Liver (tissue), 9 donors: ENCODE data around the gene OR56B1. TPM values are rescaled to one million over a fixed set of nuclear protein-coding genes. Genes with fewer than 3 reads are reported as not detected.
"Not testable (repeated sequence)": the region's sequence is repeated elsewhere in the genome, so short reads cannot be mapped to it uniquely, and the experiment has no call there.

Experiments used
- DNase-seq: peaks from one replicate; pipeline ENCODE4 v3.0.0-alpha.2; 2017; ENCODE audit warnings: low spot score
- H3K27ac ChIP-seq, 2 donors: one replicate each; pipeline ENCODE4 v1.7.0; 2013; ENCODE audit warnings: inconsistent platforms in 2 of 2, low read length in 2 of 2, control low read depth in 1 of 2, low read depth in 1 of 2, mild to moderate bottlenecking in 1 of 2
- H3K27me3 ChIP-seq, 4 donors: one replicate each; pipeline versions ENCODE4 v1.6.1 to v1.7.0; 2013; ENCODE audit warnings: low read length in 3 of 4, inconsistent platforms in 1 of 4, mild to moderate bottlenecking in 1 of 4, moderate library complexity in 1 of 4; ENCODE audit not compliant: control insufficient read depth in 4 of 4, insufficient read depth in 4 of 4
- H3K36me3 ChIP-seq, 4 donors: one replicate each; pipeline versions ENCODE4 v1.6.1 to v1.7.0; 2013; ENCODE audit warnings: low read length in 3 of 4, mild to moderate bottlenecking in 3 of 4, low read depth in 1 of 4, moderate library complexity in 1 of 4; ENCODE audit not compliant: control insufficient read depth in 4 of 4, insufficient read depth in 3 of 4
- H3K4me1 ChIP-seq, 4 donors: one replicate each; pipeline versions ENCODE4 v1.6.1 to v1.7.0; 2013; ENCODE audit warnings: low read length in 3 of 4, mild to moderate bottlenecking in 3 of 4, moderate library complexity in 1 of 4; ENCODE audit not compliant: control insufficient read depth in 4 of 4, insufficient read depth in 4 of 4
- H3K4me3 ChIP-seq, 3 donors: one replicate each; pipeline versions ENCODE4 v1.6.1 to v1.7.0; 2013; ENCODE audit warnings: low read length in 3 of 3, control low read depth in 1 of 3, low read depth in 1 of 3, mild to moderate bottlenecking in 1 of 3
- H3K9ac ChIP-seq, 2 donors: one replicate each; pipeline ENCODE4 v1.7.0; 2013; ENCODE audit warnings: low read length in 2 of 2, mild to moderate bottlenecking in 2 of 2, moderate library complexity in 2 of 2, control low read depth in 1 of 2, low read depth in 1 of 2
- H3K9me3 ChIP-seq, 4 donors: one replicate each; pipeline versions ENCODE4 v1.6.1 to v1.7.0; 2013; ENCODE audit warnings: low read length in 3 of 4; ENCODE audit not compliant: control insufficient read depth in 4 of 4
- EGR1 ChIP-seq, 2 donors: IDR thresholded peaks; 2 replicates each; pipeline ENCODE4 v1.6.1; 2016 to 2018; ENCODE audit warnings: antibody characterized with exemption in 2 of 2, low read depth in 2 of 2
- FOXA1 ChIP-seq: IDR thresholded peaks from 2 replicates; pipeline ENCODE4 v1.6.1; 2016; ENCODE audit warnings: antibody characterized with exemption
- FOXA2 ChIP-seq: IDR thresholded peaks from 2 replicates; pipeline ENCODE4 v1.6.1; 2016; ENCODE audit warnings: antibody characterized with exemption
- GABPA ChIP-seq, 2 donors: IDR thresholded peaks in 1 of 2; conservative IDR thresholded peaks in 1 of 2; 2 replicates each; pipeline ENCODE4 v1.6.1; 2016; ENCODE audit warnings: antibody characterized with exemption in 2 of 2, mild to moderate bottlenecking in 1 of 2, moderate library complexity in 1 of 2
- HNF4A ChIP-seq, 2 donors: conservative IDR thresholded peaks; 2 replicates each; pipeline ENCODE4 v1.6.1; 2016; ENCODE audit warnings: antibody characterized with exemption in 2 of 2, mild to moderate bottlenecking in 2 of 2
- HNF4G ChIP-seq: IDR thresholded peaks from 2 replicates; pipeline ENCODE4 v1.6.1; 2016; ENCODE audit warnings: antibody characterized with exemption
- JUND ChIP-seq, 2 donors: IDR thresholded peaks; 2 replicates each; pipeline ENCODE4 v1.6.1; 2016; ENCODE audit warnings: antibody characterized with exemption in 2 of 2
- NR2F2 ChIP-seq: IDR thresholded peaks from 2 replicates; pipeline ENCODE4 v1.6.1; 2016; ENCODE audit warnings: antibody characterized with exemption
- RAD21 ChIP-seq, 2 donors: IDR thresholded peaks; 2 replicates each; pipeline ENCODE4 v1.6.1; 2016; ENCODE audit warnings: antibody characterized with exemption in 2 of 2, mild to moderate bottlenecking in 2 of 2
- SP1 ChIP-seq: IDR thresholded peaks from 2 replicates; pipeline ENCODE4 v1.6.1; 2018; ENCODE audit warnings: antibody characterized with exemption, mild to moderate bottlenecking
- TAF1 ChIP-seq: conservative IDR thresholded peaks from 2 replicates; pipeline ENCODE4 v1.6.1; 2016; ENCODE audit warnings: antibody characterized with exemption, mild to moderate bottlenecking
- YY1 ChIP-seq: IDR thresholded peaks from 2 replicates; pipeline ENCODE4 v1.6.1; 2016; ENCODE audit warnings: antibody characterized with exemption, mild to moderate bottlenecking
- WGBS: extraction: QIAGEN DNeasy Blood & Tissue Kit; methylation state at CpG from one replicate; pipeline ENCODE4 v1.1.7; 2013; 5-methylcytosine and 5-hydroxymethylcytosine counted together
- polyA plus RNA-seq, 2 donors: library from polyadenylated mRNA; stranded (reverse) in 1 of 2; unstranded in 1 of 2; fragments of 200-250 nt in 1 of 2; fragments of >200 nt in 1 of 2; fragmentation: Nextera tagmentation in 1 of 2; extraction: Ambion mirVana in 1 of 2; gene quantifications; one replicate each; pipeline versions ENCODE4 v1.2.1 to v1.2.3, GENCODE V29; 2013 to 2015
- total RNA-seq, 2 donors: library from RNA; depleted of rRNA; stranded (reverse); fragments of >200 nt; gene quantifications; one replicate each; pipeline ENCODE4 v1.2.3, GENCODE V29; 2014
- TF ChIP-seq, protein P1 (sequence below): IDR thresholded peaks from 2 replicates; pipeline ENCODE4 v1.6.1; 2016; ENCODE audit warnings: antibody characterized with exemption
- TF ChIP-seq, protein P2 (sequence below): IDR thresholded peaks from 2 replicates; pipeline ENCODE4 v1.6.1; 2016; ENCODE audit warnings: antibody characterized with exemption
- TF ChIP-seq, protein P3 (sequence below): IDR thresholded peaks from 2 replicates; pipeline ENCODE4 v1.6.1; 2016; ENCODE audit warnings: antibody characterized with exemption
- donor health status: healthy.
- donor health status: healthy.
- donor health status: healthy.
- donor health status: healthy.
- donor health status: healthy.

OR56B1 gene
- total and polyA plus RNA-seq, 4 donors = not detected

DNA sequence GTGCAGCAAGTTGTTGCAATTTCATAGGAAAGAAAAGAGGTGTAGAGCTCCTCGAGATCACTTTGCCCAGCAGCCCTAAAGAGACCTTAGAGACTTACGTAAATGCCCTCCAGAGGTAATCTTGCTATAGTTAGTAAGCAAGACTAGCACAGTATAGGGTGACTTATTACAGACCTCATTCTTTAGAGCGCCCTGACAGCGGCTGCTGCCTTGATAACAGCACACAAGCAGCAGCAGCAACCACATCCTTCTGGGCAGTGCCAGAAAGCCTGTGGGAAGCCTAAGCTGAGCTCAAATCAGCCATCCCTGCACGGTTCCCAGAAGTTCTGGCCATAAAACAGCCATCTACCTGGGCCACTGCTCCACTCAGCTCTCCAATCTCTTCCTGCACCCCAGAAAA lies 22.6 kb upstream of the OR56B1 start:
- Histone ChIP-seq H3K4me1 (no peaks in the 10 kb centered on the region), H3K4me3 (no peak overlapping the region), H3K9ac (no peak overlapping the region), H3K36me3 (peaks cover 0 to 5% (median 3%) of the 10 kb centered on the region in 4 donors), H3K27me3 (no peaks in the 10 kb centered on the region), H3K27ac (no peak overlapping the region), H3K9me3 (no peaks in the 10 kb centered on the region)
- TF ChIP-seq FOXA2 (no peak), RAD21 (IDR thresholded peaks at IDR 0.05) (no peak), NR2F2 (no peak)
- TF ChIP-seq, protein P1, sequence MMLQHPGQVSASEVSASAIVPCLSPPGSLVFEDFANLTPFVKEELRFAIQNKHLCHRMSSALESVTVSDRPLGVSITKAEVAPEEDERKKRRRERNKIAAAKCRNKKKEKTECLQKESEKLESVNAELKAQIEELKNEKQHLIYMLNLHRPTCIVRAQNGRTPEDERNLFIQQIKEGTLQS = no peak
- WGBS = 77% methylated on average over 5 of the region's 5 CpGs
- no peak for DNase-seq

DNA sequence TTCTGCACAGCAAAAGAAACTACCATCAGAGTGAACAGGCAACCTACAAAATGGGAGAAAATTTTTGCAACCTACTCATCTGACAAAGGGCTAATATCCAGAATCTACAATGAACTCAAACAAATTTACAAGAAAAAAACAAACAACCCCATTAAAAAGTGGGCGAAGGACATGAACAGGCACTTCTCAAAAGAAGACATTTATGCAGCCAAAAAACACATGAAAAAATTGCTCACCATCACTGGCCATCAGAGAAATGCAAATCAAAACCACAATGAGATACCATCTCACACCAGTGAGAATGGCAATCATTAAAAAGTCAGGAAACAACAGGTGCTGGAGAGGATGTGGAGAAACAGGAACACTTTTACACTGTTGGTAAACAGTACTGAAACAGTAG lies 19.7 kb upstream of the OR56B1 start:
- H3K27me3 ChIP-seq, H3K36me3 ChIP-seq, H3K4me3 ChIP-seq, H3K9ac ChIP-seq, H3K9me3 ChIP-seq, H3K27ac ChIP-seq, DNase-seq, H3K4me1 ChIP-seq: not testable (repeated sequence)
- 89% methylated on average over 1 of the region's 1 CpG for WGBS

DNA sequence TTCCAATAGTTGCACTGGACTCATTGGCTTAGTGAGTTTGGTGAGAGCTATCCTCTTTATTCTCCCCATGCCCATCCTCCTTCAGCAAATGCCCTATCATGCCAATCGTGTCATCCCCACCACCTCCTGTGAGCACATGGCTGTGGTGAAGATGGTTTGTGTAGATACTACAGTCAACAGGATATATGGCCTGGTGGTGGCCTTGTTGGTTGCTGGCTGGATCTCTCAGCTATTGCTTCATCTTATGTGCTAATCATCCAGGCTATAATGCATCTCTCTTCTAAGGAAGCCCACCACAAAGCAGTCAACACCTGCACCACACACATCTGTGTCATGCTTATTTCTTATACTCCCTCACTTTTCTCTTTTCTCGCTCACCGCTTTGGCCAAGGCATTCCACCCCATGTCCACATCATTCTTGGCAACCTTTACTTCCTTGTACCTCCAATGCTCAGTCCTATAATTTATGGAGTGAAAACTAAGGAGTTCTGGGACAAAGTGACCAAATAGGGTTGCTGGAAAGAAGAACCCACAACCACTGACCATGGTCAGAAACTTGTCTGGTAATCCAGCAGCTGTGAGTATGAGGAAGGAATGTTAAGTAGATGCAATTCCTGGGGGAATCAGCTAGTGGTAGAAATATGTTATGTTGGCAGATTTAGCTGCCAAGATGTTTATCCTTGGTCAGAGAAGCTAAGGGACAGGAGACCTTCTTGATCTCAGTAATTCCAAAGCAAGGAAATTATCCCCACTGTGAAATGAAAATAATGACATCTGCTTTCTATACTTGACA lies 16.3 kb upstream of the OR56B1 start:
- H3K4me3 ChIP-seq = no peak overlapping the region
- no peak overlapping the region for H3K9ac ChIP-seq
- no peaks in the 10 kb centered on the region for H3K27me3 ChIP-seq
- H3K9me3 ChIP-seq = no peaks in the 10 kb centered on the region
- DNase-seq = no peak
- H3K4me1 ChIP-seq = no peaks in the 10 kb centered on the region
- TF ChIP-seq FOXA1 (no peak), GABPA (IDR thresholded peaks at IDR 0.05 in 1 of 2, conservative IDR thresholded peaks at IDR 0.05 in 1 of 2) (no peak), HNF4A (conservative IDR thresholded peaks at IDR 0.05) (no peak), EGR1 (IDR thresholded peaks at IDR 0.05; ENCODE audit: low read depth in 2 of 2) (no peak), FOXA2 (no peak), HNF4G (no peak), TAF1 (no peak), JUND (IDR thresholded peaks at IDR 0.05) (no peak), NR2F2 (no peak), SP1 (no peak), YY1 (no peak), RAD21 (IDR thresholded peaks at IDR 0.05) (no peak)
- TF ChIP-seq, protein P1 = no peak
- TF ChIP-seq, protein P2, sequence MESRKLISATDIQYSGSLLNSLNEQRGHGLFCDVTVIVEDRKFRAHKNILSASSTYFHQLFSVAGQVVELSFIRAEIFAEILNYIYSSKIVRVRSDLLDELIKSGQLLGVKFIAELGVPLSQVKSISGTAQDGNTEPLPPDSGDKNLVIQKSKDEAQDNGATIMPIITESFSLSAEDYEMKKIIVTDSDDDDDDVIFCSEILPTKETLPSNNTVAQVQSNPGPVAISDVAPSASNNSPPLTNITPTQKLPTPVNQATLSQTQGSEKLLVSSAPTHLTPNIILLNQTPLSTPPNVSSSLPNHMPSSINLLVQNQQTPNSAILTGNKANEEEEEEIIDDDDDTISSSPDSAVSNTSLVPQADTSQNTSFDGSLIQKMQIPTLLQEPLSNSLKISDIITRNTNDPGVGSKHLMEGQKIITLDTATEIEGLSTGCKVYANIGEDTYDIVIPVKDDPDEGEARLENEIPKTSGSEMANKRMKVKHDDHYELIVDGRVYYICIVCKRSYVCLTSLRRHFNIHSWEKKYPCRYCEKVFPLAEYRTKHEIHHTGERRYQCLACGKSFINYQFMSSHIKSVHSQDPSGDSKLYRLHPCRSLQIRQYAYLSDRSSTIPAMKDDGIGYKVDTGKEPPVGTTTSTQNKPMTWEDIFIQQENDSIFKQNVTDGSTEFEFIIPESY = no peak
- TF ChIP-seq, protein P3, sequence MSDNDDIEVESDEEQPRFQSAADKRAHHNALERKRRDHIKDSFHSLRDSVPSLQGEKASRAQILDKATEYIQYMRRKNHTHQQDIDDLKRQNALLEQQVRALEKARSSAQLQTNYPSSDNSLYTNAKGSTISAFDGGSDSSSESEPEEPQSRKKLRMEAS = no peak
- H3K36me3 ChIP-seq = no peaks in the 10 kb centered on the region
- 90% methylated on average over 3 of the region's 3 CpGs for WGBS
- no peak overlapping the region for H3K27ac ChIP-seq
